ENCODE data around the gene TIRAP. TPM values are rescaled to one million over a fixed set of nuclear protein-coding genes. Genes with fewer than 3 reads are reported as not detected.

Gene TIRAP
- 4.1 and 5.0 TPM in 2 replicates for total RNA-seq

GRCh38 chr11:126282736-126283591 is at the start of gene TIRAP:
Gene TIRAP (plus strand): TSS chr11:126283093. CDS start chr11:126290895, 7,802 bp downstream.

GRCh38 chr11:126268708-126269579 is 13.9 kb upstream of the TIRAP start, which contains the start of the genes FOXRED1 and SRPRA:
Gene FOXRED1 (plus strand): TSS chr11:126269154. CDS start chr11:126269207, 53 bp downstream.
Gene SRPRA (minus strand): TSS chr11:126268895. CDS start chr11:126268804, 91 bp downstream.

GRCh38 chr11:126303623-126304456 is 20.9 kb downstream of the TIRAP start, which contains the start of gene DCPS:
Gene DCPS (plus strand): TSS chr11:126304060. CDS start chr11:126304081, 21 bp downstream.

Other genes starting within 250 kb of the TIRAP start
- gene CDON, start 220.2 kb upstream of the TIRAP start, total RNA-seq, result 2.1 and 5.3 TPM in 2 replicates
- gene RPUSD4, start 71.4 kb upstream of the TIRAP start, total RNA-seq, result 29.4 and 33.0 TPM in 2 replicates
- 17.4 and 23.8 TPM in 2 replicates for gene FAM118B, start 71.3 kb upstream of the TIRAP start, total RNA-seq
- 107 and 108 TPM in 2 replicates for gene SRPRA, start 14.2 kb upstream of the TIRAP start, total RNA-seq
- gene FOXRED1, start 13.9 kb upstream of the TIRAP start, total RNA-seq, result 10.5 and 12.3 TPM in 2 replicates
- gene DCPS, start 21.0 kb downstream of the TIRAP start, total RNA-seq, result 7.5 and 9.2 TPM in 2 replicates
- gene ST3GAL4, start 72.6 kb downstream of the TIRAP start, total RNA-seq, result 9.2 and 16.8 TPM in 2 replicates

All from nasal cavity respiratory epithelium epithelial cell of viscerocranial mucosa (primary cell).